Measurements from ENCODE around the gene TFF1.
A peak's percentile ranks its signal among the peaks of the same experiment; 100 is the strongest.

Gene TFF1

DNA sequence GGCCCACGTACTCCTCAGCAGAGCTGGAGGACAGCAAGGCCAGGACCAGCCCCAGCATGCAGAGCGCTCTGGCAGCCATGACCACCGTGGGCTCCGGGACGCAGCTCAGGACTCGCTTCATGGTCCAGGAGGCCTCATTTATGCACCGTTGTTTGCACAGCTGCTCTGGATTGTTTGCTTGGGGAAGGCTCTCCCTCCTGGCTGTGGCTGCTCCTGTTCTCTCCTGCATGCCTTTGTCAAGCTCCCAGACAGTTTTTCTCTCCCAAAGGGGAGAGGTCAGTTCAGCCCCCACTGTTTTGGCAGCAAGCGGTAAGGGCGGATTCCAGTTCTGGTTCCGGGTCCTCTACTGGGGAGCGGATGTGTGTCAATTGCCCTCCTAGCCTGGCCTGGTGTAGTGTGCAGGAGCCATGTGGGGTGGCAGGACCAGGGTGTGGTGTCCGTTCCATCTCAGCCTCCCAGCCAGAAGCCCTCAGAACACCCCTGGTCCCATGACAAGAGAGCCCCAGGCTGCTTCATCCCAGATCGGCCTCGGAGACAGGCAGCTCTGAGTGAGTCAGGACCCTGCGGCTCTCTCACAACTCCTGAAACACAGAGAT, 50.9 kb downstream of the TFF1 start, which contains the start of gene TFF3:
Gene TFF3, minus strand, starts transcription at position 114 of the 596 bp plus-strand sequence. Its CDS starts 35 bp downstream, at position 79.
- DNase-seq = no peak

- no peak for DNase-seq
These were observed 51.6 kb downstream of the TFF1 start for GRCh38 chr21:42314616-42315295.

DNA sequence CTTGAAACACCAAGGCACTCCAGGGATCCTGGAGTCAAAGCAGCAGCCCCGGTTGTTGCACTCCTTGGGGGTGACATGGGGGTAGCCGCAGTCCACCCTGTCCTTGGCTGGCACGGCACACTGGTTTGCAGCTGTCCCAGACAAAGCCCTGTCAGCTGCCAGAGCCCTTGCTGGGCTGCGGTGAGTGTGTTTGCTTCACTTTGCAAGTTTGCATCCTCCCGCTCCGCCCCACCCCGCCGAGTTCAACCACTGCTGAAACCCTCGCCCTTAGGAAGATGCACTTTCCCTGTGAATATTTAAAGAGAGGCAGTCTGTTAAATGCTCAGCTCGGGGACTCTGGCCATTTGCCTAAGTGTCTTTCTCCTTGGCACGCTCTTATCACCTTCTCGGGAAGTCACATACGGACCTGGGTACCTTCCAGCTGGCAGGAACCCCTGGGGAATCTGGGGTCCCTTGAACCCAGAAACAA, 52.8 kb downstream of the TFF1 start:
- peak; percentile 4 for DNase-seq

DNA sequence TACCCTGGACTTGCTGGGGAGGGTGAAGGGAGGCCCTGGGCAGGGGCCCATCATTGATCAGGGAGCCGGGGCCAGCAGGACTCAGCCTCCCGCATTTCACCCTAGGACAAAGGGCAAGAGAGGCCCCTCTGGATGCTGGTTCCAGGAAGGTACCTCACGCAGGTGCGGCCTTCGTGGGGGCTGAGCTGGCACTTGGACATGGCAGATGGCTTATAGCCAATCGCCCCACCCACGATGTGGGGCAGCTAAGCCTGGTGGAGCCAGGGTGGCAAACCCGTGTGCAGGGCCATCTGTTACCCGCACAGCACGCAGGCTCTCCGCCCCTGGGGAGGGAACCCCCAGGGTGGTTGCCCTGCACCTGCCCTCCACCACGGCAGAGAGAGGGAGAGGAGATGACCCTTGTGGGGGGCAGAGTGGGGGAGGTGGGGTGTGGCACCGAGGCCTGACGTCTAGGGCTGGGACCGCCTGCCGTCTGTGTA, 53.7 kb downstream of the TFF1 start:
- DNase-seq = no peak
